Glomerular endothelial cell (primary cell): ENCODE measurements around the gene USP24. TPM values are rescaled to one million over a fixed set of nuclear protein-coding genes. Genes with fewer than 3 reads are reported as not detected.

Experiments
- DNase-seq: peaks from one replicate; pipeline ENCODE4 v3.0.0-alpha.2; 2011; ENCODE audit warnings: low read depth, low spot score; ENCODE audit errors: extremely low read depth
- total RNA-seq: library from RNA; depleted of rRNA; stranded (reverse); fragments of >200 nt; gene quantifications from 2 replicates; pipeline ENCODE4 v1.2.3, GENCODE V29; 2015

USP24 gene
- total RNA-seq, 1 donor from 2014 or later = 28.2 TPM

DNA sequence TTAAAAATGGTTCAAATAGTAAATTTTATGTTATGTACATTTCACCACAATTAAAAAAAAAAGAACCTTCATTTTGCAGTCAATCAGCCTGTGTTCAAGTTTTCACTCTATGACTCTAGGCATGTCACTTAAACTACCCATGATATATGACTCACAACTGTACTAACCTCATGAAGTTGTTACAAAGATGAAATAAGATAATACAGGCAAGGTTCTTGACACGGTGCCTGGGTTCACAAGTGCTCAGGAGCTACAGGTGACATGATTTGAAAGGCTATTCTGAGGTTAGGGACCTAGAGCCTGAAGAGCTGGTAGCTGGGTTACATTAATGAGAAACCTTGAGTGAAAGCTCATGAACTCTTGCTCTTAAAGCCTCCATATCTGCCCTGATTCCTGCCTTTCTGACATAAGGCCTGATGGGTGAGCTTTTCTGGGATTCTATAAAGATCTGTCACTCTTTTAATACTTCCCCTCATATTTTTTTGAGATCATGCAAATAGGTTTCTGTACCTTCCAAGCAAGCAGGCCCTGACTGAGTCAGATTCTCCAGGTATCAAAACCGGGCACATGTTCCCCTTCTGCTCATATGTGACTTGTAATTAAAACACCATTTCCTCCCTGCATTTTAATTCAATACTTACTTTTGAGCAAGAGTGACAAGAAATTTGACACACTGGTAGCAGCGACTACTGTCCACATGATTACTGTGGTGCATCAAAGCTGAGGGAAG, 141.8 kb downstream of the USP24 start:
- DNase-seq = no peak

DNA sequence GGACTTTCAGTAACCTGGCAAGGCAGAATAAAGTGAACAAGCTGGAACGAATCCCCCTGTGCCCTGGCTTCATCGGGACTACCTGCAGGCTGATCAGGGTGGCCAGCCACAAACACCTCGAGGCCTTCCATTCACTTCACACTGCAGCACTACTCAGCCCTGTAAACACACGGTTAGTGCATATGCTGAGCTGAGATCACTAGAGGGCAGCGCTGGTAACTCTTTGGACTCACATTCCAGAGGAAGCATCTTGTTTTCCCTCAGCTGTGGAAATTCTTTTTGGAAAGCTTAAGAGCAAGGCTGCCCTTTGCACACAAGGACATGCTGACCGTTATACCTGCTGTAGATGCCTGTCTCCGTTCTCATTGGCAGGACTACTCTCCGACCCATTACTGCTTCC, 143.7 kb downstream of the USP24 start:
- DNase-seq = peak; percentile 18

DNA sequence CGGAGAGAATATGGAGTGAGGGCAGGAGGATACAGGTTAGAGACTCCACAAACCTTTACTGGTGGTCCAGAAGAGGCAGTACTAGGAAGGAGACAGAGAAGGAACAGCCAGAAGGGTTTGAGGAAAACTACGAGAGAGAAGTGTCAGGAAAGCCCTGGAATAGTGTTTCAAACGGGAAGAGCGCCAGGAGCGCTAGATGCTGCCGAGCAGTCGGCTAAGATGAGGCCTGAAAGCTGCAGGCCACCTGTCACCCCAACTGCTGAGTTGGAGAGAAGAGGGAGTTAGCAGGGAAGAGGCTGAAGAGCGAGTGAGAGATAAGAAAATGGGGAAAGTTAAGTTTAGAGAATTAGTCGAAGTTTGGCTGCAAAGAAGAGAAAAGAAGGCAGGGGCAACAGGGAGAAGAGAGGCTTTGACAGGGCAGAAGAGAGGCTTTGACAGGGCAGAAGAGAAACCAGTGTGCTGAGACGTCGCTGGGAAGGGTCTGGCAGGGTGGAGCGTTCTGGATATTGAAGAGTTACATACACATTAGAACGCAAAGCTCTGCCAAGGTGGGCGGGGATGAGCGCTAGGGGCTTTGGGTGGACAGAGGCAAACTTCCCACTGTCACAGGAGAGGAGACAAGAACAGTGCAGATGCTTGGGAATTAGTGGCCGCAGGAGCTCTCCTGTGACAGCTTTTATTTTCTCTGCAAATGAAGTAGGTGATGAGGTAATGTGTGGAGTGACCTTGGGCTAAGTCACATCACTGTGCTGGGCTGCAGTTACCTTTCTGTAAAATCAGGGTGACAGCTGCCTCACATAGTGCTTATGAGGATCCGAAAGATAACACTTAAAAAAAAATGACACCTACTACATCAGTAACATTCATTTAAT, 144.6 kb downstream of the USP24 start:
- DNase-seq = no peak

DNA sequence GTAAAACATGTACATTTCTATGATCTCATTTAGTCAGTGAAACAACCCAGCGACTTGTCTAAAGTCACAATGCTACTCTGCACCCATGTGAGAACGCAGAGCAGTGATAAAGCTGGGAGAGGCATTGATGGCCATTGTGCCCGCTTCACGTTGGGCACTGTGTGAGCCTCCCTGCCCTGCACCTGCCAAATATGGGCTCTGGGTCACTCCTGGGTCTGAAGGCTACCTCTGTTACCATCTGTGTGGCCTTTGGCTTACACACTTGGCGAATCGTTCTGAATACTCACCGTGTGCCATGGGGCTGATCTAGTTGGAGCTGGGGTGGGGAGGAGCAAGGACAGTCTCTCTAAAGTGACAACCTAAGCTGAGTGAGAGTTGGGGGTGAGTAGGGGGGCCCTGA, 145.9 kb downstream of the USP24 start:
- DNase-seq = no peak

DNA sequence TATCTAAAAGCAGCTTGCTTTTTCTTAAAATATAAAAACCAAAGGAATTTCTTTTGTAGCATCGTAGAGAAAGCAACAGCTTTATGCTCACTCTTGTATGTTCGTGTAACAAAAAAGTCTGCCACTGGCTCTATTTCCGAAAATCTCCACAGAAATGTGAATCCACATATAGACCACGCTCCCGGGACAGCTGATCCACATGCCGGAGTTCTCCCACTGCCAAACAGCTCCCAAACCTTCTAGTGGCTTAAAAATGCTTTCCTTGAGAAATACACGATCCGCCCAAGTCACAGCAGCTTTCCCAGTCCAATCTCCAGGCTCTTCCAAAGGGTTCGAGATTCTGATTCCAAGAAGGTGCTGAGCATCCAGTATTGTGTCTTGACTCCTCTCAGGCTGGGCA, 146.5 kb downstream of the USP24 start:
- no peak for DNase-seq

DNA sequence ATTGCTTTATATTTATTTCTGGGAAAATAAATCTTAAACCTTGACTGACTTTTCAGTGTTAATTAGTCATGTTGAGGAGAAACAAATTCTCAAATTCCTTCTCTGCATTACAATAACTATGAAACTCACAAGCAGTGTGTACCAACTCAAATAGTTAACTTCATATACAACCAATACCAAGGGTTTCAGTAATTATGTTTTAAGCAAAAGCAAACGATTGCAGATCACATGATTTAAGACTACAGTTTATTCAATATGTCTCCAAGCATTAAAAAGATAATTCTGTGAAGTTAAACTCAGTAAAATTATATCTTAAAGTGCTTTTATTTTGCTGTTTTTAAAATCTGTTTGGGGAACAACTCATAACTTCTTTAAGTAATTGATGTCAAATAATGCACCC, 147.2 kb downstream of the USP24 start:
- DNase-seq = no peak

DNA sequence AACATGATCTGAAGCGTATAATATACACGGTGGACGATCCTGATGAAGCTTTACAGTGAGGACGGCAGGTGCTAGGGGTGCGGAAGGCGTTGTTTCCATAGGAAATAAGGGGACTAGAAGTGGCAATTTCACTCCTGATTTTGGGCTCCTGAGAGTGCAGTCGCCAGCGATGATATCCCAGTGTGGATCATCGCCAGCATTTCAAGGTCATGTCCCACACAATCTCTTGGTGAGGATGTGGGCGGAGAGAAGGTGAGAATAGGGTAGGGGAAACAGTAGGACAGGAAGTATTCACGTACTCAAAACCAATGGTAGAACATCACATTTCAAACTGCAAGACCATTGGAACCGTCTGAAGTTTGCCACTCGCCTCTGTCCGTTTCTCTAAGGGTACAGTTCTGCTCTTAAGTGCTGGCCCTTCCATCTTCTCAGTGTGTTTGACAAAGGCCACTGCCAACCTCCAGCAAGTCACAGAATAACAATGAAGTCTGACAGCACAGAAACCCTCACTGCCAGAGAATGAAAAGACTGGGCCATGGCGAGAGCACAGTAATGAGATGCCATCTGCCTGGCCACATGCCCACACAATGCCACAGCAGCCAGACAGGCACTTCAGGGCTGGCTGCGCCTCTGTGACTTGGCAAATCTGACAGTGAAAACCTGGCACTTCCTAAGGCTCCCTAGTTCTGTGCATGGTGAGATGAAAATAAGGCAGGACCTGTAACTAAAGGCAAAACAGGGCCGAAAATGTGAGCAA, 148.0 kb downstream of the USP24 start:
- DNase-seq = no peak

DNA sequence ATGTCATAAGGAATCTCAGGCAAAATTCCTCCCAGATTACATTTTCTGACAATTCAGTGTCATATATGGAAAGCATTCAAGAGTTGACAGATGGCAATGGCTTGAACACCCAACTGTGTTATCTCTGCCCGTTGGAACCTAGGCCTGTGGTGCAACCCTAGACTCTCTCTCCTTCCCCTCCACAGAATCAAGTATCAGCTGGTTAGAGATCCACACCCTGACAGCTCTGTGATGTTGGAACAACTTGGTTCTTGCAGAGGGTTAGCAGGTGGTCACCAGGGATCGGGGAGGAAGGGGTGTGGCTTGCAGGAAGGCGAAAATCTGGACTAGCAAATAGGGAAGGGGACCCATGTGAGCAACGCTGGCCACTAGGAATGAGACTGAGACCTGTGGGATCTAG, 149.5 kb downstream of the USP24 start:
- no peak for DNase-seq

DNA sequence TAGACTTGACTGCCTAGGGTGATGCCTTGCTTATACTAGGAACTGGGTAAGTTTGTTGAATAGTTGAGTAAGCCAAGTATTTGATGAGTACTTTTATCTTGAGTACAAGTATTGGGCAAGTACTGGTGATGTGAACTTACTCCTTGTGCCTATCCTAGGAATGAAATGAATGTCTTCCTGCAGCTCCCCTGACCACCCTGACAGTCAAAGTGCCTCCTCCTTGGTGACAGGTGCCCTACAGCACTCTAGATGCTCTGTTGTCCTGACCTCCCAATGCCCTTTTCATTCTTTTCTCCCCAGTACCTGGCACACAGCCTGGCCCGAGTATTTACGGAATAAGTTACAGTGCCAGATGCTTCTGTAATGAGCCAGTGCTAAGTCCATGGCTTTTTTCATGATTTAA, 150.3 kb downstream of the USP24 start:
- no peak for DNase-seq

DNA sequence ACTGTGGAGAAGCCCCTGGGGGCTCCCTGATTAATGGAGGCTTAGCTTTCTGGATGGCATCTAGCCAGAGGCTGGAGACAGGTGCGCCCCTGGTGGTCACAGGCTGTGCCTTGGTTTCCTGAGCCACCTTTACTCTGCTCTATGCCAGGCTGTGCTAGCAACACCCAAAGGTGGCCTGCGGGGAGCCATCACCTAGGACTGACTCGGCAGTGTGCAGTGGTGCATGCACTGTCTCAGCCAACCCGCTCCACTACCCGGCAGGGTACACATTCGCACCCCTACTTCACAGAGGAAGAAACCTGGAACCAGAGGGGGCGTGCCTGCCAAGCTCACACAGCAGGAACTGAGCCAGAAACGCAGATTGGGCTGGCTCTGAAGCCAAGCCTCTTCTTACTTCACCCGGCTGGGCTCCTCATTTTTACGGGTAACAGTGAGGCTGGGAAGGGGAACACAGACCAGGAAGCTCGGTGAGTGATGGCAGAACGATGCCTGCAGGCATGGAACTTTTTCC, 151.0 kb downstream of the USP24 start:
- DNase-seq = no peak

DNA sequence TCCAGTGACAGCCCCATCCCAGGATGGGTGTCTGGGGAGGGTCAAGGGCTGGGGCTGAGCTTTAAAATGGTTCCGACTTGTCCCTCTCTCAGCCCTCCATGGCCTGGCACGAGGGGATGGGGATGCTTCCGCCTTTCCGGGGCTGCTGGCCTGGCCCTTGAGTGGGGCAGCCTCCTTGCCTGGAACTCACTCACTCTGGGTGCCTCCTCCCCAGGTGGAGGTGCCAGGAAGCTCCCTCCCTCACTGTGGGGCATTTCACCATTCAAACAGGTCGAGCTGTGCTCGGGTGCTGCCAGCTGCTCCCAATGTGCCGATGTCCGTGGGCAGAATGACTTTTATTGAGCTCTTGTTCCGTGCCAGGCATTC, 151.6 kb downstream of the USP24 start:
- no peak for DNase-seq

DNA sequence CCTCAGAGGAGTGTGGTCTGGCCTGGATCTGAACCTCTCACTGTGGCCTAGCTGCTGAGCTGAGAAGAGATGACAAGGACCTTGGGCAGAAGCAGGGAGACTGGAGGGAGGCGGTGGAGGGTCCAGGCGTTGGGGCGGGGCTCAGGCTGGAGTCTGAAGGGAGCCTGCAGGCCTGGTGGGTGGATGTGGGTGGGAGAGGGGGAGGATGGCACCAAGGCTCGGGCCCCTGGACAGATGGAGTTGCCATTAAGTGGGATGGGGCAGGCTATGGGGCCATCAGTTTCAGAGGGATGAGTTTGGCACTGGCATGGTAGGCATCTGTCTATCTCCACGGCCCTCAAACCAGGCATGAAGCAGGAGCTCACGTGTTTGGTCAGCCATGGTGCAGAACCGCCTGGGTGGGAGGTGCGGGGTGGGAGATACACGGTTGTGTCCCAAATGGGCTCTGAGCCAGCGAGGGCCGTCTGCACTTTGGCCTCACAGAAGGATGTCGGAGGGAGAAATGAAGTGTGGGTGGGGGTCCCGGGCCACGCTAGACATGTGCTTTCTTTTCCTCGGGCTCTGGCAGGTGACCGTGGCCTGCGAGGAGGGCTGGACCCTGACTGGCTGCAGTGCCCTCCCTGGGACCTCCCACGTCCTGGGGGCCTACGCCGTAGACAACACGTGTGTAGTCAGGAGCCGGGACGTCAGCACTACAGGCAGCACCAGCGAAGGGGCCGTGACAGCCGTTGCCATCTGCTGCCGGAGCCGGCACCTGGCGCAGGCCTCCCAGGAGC, 152.2 kb downstream of the USP24 start:
- DNase-seq = no peak

DNA sequence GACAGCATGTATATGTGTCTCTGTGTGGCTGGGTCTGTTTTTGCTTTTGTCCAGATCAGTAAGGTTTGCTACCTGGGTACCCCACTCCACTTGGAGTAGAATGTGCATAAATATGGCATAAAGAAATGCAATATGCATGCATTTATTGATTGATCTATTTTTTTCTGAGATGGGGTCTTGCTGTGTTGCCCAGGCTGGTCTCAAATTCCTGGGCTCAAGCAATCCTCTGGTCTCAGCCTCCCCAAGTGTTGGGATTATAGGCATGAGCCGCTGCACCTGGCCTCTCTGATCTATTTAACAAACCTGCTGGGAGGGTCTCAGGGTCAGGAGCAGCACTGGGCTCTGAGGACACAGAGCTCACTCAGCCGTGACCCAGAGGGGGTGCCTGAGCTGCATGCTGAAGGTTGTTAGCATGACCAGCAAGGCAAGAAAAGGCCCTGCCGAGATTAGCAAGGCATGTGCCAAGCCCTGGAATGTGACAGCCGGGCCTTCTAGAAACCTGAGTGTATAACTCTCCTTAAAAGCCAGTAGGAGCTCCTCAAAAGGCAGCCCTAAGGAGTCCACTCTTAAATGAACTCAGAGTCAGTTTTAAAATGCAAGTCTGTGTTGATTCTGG, 153.3 kb downstream of the USP24 start:
- DNase-seq = no peak

DNA sequence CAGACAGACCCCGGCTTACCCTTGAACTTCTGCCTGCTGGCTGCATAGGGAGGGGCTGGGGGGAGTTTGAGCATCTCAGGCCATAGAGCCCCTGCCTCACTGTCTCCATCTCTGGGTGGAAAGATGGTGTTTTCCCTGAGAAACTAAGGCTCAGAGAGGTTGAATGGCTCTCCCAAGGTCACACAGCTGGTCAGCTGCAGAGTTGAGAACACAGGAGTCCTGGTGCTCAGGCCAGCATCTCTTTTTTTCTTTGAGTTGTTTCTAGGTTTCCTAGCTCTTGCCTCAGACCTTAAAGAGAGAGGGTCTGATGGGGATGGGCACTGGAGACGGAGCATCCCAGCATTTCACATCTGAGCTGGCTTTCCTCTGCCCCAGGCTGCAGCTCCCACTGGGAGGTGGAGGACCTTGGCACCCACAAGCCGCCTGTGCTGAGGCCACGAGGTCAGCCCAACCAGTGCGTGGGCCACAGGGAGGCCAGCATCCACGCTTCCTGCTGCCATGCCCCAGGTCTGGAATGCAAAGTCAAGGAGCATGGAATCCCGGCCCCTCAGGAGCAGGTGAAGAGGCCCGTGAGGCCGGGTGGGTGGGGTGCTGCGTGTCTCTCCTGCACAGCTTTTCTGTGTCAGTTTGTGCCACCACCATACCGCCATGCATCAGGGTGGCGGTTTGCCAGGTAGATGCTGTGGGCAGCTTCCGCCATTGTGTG, 154.0 kb downstream of the USP24 start:
- no peak for DNase-seq

DNA sequence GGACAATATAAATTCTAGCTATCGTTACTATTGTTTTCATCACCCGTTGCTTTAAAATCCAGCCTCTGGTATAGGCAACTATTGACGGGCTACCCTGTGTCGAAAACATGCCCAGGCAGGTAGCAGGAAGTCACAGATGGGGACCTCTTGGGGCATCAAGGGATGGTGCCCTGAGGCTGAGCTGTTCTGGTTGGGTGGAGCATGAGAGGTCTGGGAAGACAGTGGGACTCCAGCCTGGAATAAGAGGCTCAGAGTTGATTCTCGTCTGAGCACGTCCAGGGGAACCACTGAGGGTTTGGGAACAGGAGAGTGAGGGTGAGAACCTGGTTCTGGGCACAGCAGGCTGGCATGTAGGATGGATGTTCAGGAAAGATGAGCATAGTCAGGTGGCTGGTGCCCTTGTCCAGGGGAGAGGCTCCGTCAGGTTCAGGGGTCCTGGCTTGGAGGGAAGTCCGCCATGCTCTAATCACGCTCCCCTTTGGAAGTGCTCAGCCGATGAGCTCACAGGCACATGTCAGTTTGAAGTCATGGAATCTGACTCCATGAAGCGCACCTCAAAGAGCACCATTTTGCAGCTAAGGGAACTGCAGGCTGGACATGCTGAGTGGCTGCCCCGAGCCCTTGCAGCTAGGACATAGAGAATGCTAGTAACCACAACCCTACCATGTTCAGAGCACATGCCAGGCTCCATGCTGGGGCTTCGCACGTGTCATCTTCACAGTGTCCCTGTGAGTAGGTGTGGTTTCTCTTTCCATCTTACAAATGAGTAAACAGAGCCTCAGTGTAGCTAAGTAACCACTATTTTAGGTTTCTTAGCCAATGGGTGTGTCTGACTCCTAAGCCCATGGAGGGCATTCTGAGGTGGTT, 154.8 kb downstream of the USP24 start:
- no peak for DNase-seq

DNA sequence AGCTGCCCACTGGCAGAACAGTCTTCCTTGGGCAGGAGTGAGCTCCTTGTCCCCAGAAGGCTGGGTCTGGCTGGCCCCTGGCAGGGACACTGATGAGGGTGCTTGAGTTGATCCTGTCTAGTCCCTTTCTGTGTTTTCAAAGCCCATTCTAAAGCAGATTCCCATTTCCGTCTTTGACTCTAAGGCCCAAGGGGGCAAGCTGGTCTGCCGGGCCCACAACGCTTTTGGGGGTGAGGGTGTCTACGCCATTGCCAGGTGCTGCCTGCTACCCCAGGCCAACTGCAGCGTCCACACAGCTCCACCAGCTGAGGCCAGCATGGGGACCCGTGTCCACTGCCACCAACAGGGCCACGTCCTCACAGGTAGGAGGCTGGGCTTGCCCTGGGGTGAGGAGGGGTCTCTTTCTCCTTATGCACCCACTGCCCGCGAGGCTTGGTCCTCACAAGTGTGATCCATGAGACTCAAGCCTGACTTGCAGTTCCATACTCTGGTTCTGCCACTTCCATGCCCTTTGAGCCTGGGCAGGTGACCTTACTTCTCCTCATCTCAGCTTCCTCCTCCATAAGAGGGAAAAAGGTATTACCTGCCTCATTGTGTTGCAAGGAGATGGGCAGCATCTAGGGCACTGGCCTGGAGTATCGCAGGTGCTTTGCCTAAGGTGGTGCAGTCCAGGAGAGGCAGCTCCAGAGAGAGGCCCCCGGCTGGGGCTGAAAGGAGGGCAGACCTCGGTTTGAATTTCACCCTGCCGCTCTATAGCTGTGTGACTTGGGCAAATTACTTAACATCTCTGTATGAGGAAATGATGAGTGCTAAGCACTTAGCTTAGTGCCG, 155.6 kb downstream of the USP24 start:
- DNase-seq = no peak

DNA sequence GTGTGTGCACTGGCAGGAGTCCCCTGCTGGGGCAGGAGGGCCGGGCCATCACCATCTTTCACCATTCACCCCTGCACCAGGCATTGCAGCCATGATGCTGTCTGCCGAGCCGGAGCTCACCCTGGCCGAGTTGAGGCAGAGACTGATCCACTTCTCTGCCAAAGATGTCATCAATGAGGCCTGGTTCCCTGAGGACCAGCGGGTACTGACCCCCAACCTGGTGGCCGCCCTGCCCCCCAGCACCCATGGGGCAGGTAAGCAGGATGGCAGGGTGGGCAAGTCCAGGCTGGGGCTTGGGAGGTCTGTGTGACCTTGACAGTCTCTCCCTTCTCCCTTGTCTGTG, 157.2 kb downstream of the USP24 start:
- no peak for DNase-seq
